ENCODE measurements around the gene TP53BP2.
"Not testable (repeated sequence)": the region's sequence is repeated elsewhere in the genome, so short reads cannot be mapped to it uniquely, and the experiment has no call there.

TP53BP2 gene

GRCh38 chr1:223759273-223759672 lies 86.5 kb downstream of the TP53BP2 start:
- no peak for DNase-seq

DNA sequence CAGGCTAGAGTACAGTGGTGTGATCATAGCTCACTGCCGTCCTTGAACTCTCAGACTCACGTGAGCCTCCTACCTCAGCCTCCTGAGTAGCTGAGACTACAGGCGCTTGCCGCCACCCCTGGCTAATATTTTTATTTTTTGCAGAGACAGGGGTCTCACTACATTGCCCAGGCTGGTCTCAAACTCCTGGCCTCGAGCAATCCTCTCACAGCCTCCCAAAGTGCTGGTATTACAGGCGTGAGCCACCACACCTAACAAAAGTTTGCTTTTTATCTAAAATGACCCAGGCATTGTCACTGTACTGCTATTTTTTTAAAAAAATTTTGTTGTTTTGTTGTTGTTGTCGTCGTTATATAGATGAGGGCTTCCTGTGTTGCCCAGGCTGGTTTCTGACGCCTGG lies 87.0 kb downstream of the TP53BP2 start:
- DNase-seq: no peak

DNA sequence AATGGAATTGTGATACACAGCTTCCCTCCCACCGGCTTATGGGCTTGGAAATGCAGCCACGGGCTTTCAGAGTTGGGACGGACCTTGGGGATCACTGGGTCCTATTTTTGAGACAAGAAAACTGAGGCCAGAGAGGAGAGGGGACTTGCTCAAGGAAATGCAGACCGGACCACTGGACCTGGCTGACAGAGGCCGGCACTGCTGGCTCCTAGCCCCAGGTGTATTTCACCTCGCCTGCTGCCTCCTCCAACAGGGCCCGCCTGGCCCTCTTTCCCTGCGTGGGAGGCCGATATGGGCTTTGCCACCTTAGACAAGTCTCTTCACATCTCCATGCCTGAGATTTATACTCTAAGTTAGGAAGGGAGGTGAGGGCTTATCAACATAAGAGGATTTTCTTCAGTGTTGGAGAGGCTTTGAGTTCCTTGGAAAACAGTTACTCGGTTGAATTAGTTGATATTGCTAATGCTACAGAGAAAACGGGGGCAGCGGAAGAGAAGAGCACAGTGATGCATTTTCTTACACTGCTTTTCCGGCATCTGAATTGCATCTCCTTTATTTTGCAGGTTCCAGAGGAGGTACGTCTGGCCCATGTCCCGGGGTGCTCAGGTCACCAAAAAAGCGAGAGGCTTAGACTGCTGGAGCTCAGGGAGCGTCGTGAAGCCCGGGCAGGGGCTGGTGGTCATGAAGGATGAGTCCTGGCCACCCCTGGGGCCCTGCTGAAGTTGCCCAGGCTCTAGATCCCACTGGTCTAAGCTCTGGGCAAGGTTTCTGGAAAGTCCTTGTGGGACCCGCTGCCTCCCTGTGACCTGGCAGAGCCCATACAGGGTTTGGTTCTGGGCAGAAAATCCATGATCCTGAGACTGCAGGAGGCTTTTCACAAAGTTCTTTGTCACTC lies 88.7 kb downstream of the TP53BP2 start:
- no peak for DNase-seq

DNA sequence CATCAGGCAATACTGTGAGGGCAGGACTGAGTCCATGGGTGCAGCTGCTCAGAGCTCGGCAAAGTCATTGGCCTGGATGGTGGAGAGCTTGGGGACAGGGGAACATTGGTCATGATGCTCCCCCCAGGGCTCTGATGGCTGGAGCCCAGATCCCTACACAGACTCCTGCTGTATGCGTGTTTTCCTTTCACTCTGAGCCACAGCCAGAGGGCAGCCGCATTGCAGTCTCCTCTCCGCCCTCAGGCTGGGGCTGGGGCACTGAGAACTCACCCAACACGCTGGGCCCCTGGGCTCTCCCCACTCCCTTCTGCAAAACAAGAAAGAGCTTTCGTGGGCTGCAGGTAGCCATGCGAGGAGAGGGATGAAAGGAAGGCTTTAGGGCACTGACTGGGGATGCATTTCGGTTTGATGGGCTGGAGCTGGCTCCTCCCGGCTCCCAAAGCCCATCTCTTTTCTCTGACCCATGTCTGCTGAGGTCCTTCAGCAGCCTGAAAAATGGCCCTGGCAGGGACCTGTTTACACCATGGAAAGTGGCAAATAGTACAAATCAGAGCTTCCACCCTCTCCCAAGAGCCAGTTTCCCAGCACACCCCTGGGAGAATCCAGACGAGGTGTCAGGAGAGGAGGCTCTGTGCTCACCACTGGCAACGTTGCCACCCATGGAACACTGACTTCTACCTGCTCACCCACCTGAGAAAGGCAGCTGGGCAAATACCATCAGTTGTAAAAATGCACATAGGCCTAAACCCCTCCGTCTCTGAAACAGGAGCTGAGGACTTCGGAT lies 89.6 kb downstream of the TP53BP2 start:
- no peak for DNase-seq

DNA sequence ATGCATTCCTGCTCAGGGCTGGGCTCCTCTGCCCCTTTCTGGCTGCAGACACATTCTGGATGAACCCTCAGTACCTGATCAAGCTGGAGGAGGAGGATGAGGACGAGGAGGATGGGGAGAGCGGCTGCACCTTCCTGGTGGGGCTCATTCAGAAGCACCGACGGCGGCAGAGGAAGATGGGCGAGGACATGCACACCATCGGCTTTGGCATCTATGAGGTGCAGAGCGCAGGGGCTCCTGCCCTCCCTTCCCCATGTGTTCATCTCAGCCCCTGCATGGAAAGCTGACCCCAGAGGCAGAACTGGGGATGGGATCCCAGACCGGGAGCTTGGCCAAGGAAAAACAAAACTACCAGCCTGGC lies 90.3 kb downstream of the TP53BP2 start:
- DNase-seq: no peak

- DNase-seq: no peak
Measured at GRCh38 chr1:223754681-223755431, 90.9 kb downstream of the TP53BP2 start.

DNA sequence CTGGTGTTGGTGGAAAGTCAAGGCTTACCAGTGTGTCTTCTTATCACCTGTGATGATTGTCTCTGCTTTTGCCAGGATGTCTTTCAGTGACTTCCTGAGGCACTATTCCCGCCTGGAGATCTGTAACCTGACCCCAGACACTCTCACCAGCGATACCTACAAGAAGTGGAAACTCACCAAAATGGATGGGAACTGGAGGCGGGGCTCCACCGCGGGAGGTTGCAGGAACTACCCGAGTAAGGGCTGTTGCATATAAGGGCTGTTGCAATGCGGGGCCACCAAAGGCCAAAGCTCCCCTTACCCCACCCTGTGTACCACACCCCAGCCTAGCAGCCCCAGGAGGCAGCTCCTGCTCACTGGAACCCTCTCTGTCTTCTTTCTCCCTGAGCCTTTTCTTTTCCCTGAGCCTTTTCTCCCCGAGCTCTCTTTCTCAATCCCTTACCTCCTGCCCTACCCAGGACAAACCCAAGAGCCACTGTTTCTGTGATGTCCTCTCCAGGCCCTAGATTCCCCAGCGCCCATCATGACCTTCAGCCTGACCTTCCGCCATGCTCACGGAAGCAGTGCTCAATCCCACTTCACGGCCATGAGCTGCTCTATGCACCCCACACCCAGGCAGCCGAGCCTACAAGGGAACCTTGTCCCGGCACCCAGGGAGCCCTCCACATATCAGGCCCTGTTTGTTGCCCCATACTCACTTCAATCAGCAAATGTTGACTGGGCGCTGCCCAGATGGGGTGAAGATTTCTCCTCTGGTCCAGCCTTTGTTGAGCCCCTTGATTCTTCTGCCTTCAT lies 92.8 kb downstream of the TP53BP2 start:
- DNase-seq: no peak

- DNase-seq: no peak
Measured at GRCh38 chr1:223751696-223752095, 94.1 kb downstream of the TP53BP2 start.

GRCh38 chr1:223750730-223751570 lies 94.8 kb downstream of the TP53BP2 start:
- no peak for DNase-seq

- peak; percentile 75 for DNase-seq
Measured at GRCh38 chr1:223748773-223749733, 96.7 kb downstream of the TP53BP2 start.

GRCh38 chr1:223748405-223748772 lies 97.4 kb downstream of the TP53BP2 start:
- peak; percentile 55 for DNase-seq

GRCh38 chr1:223747838-223748335 lies 97.9 kb downstream of the TP53BP2 start:
- DNase-seq: no peak

DNA sequence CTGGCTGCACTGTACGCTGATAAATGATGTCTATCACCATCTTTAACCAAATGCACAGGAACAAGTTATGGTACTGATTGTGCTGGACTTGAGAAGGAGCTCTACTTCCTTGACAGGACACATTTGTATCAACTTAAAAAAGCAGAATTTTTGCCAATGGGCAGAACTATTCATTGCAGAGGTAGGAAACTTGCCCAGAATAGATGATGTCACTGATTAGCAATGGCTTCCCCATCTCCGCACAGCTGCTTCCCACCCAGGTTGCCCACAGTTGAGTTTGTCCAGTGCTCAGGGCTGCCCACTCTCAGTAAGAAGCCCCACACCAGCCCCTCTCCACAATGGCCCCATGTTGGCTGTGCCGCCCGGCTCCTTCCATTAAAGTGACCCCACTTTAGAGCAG lies 100.0 kb downstream of the TP53BP2 start:
- no peak for DNase-seq

GRCh38 chr1:223742856-223743517 lies 102.8 kb downstream of the TP53BP2 start:
- DNase-seq: no peak

DNA sequence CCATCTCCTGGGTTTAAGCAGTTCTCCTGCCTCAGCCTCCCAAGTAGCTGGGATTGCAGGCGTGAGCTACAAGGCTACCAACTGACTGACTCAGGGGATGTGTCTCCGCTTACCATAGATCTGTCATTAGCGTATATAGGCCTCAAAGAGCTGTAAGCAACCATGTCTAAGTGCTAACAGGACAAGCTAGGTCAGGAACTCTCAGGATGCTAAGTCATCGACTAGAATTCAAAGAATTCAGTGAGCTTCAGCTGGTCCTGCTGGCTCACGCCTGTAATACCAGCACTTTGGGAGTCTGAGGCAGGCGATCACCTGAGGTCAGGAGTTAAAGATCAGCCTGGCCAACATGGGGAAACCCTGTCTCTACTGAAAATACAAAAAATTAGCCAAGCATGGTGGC lies 103.9 kb downstream of the TP53BP2 start:
- DNase-seq: no peak

- not testable (repeated sequence) for DNase-seq
Measured at GRCh38 chr1:223740038-223740736, 105.6 kb downstream of the TP53BP2 start.

- no peak for DNase-seq
Measured at GRCh38 chr1:223739366-223740037, 106.2 kb downstream of the TP53BP2 start.

Measured in suppressor macrophage treated with lipopolysaccharide for 4 hours (primary cell).